ENCODE data around the gene RANBP17.
"Not testable (repeated sequence)": the region's sequence is repeated elsewhere in the genome, so short reads cannot be mapped to it uniquely, and the experiment has no call there.

The RANBP17 gene

DNA sequence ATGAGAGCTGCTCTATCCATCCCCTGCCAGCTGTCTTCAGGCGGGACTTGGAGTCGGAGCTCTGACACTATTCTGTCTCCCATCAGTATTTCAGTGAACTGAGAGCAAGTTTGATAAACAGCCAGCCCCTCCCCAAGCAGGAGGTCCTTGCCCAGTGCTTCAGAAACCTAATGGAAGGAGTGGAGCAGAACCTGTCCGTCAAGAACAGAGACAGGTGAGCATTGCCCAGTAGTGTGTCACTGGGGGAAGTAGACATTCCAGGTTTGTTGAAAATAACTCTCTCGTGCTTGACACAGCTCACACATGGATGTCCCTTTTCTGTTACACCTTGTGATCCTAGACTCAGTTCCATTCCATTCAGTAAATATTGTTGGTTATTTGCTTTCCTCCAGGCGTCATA lies 434.0 kb downstream of the RANBP17 start:
- H3K4me1 ChIP-seq: no peaks in the 10 kb centered on the region
- DNase-seq: no peak
- intact Hi-C loops (cut with DNase I; ENCODE audit: low total_unique reads): no loop called here
- H3K4me3 ChIP-seq: no peak overlapping the region
- no peaks in the 10 kb centered on the region for H3K27me3 ChIP-seq
- H3K9me3 ChIP-seq: no peaks in the 10 kb centered on the region
- no peak overlapping the region for H3K27ac ChIP-seq
- peaks cover 0 to 4% (median 0%) of the 10 kb centered on the region in 3 donors for H3K36me3 ChIP-seq
- TF ChIP-seq, protein P1, sequence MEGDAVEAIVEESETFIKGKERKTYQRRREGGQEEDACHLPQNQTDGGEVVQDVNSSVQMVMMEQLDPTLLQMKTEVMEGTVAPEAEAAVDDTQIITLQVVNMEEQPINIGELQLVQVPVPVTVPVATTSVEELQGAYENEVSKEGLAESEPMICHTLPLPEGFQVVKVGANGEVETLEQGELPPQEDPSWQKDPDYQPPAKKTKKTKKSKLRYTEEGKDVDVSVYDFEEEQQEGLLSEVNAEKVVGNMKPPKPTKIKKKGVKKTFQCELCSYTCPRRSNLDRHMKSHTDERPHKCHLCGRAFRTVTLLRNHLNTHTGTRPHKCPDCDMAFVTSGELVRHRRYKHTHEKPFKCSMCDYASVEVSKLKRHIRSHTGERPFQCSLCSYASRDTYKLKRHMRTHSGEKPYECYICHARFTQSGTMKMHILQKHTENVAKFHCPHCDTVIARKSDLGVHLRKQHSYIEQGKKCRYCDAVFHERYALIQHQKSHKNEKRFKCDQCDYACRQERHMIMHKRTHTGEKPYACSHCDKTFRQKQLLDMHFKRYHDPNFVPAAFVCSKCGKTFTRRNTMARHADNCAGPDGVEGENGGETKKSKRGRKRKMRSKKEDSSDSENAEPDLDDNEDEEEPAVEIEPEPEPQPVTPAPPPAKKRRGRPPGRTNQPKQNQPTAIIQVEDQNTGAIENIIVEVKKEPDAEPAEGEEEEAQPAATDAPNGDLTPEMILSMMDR (IDR thresholded peaks at IDR 0.05): no peak

GRCh38 chr5:171297941-171298340 lies 436.1 kb downstream of the RANBP17 start:
- H3K4me1 ChIP-seq; H3K27ac ChIP-seq; H3K36me3 ChIP-seq; H3K9me3 ChIP-seq; DNase-seq; H3K4me3 ChIP-seq; H3K27me3 ChIP-seq; intact Hi-C loops (cut with DNase I; ENCODE audit: low total_unique reads): not testable (repeated sequence)

DNA sequence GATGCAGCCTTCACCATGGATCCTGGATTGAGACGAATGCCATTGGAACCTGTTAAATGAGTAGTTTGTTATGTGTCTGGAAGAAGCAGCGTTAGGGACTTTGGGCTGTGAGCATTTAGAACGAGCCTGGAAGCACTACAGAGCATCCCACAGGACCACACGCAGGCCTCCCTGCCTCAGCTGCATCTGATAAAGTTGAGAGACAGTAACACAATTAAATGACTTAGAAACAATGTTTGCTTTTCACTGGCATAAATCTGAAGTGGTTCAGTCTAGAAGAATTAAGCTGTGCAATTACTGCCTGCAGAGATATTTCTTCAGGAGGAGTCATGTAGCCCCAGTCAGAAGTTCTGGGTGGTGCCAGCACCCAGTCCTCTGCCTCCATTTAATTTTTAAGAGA lies 437.4 kb downstream of the RANBP17 start:
- H3K27me3 ChIP-seq: peaks cover 0 to 4% of the 10 kb centered on the region in 2 donors
- no peak overlapping the region for H3K4me3 ChIP-seq
- TF ChIP-seq, protein P1 (IDR thresholded peaks at IDR 0.05): no peak
- no peak overlapping the region for H3K27ac ChIP-seq
- no peak for DNase-seq
- H3K4me1 ChIP-seq: no peaks in the 10 kb centered on the region
- H3K36me3 ChIP-seq: peaks cover 0 to 4% (median 0%) of the 10 kb centered on the region in 3 donors
- intact Hi-C loops (cut with DNase I; ENCODE audit: low total_unique reads): no loop called here
- H3K9me3 ChIP-seq: no peaks in the 10 kb centered on the region

GRCh38 chr5:171299851-171300250 lies 438.0 kb downstream of the RANBP17 start:
- TF ChIP-seq, protein P1 (IDR thresholded peaks at IDR 0.05): no peak
- H3K27me3 ChIP-seq: peaks cover 0 to 10% of the 10 kb centered on the region in 2 donors
- H3K9me3 ChIP-seq: no peaks in the 10 kb centered on the region
- H3K27ac ChIP-seq: no peak overlapping the region
- no peak overlapping the region for H3K4me3 ChIP-seq
- no peaks in the 10 kb centered on the region for H3K4me1 ChIP-seq
- DNase-seq: no peak
- intact Hi-C loops (cut with DNase I; ENCODE audit: low total_unique reads): no loop called here
- peaks cover 0 to 4% (median 0%) of the 10 kb centered on the region in 3 donors for H3K36me3 ChIP-seq

GRCh38 chr5:171300358-171300757 lies 438.5 kb downstream of the RANBP17 start:
- peaks cover 0 to 4% (median 0%) of the 10 kb centered on the region in 3 donors for H3K36me3 ChIP-seq
- TF ChIP-seq, protein P1 (IDR thresholded peaks at IDR 0.05): no peak
- H3K27ac ChIP-seq: no peak overlapping the region
- H3K4me3 ChIP-seq: no peak overlapping the region
- H3K27me3 ChIP-seq: peaks cover 0 to 15% of the 10 kb centered on the region in 2 donors
- no peak for DNase-seq
- no peaks in the 10 kb centered on the region for H3K9me3 ChIP-seq
- H3K4me1 ChIP-seq: no peaks in the 10 kb centered on the region
- intact Hi-C loops (cut with DNase I; ENCODE audit: low total_unique reads): no loop called here

DNA sequence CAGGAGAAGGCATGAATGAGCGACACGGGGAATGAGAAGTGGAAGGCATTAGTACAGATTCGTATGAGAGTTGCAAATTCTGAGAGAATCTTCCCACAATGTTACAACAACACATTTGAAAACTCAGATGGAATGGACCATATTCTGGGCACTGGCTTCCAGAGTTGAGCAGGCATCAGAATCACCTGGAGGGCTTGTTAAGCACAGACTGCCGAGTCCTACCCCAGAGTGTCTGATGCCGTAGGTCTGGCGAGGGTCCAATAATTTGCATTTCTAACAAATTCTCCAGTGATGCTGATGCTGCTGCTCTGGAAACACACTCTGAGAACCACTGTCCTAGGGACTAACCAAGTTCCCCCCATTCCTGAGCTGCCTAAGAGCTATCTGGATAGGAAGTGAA lies 444.3 kb downstream of the RANBP17 start:
- Histone ChIP-seq H3K27ac (no peak overlapping the region), H3K4me1 (peaks cover 0 to 30% (median 19%) of the 10 kb centered on the region in 4 donors), H3K36me3 (no peaks in the 10 kb centered on the region), H3K9me3 (no peaks in the 10 kb centered on the region), H3K4me3 (no peak overlapping the region), H3K27me3 (peaks cover 3 to 71% of the 10 kb centered on the region in 2 donors)
- TF ChIP-seq, protein P1 (IDR thresholded peaks at IDR 0.05): no peak
- no peak for DNase-seq
- intact Hi-C loops (cut with DNase I; ENCODE audit: low total_unique reads): no loop called here

Data from tibial artery (tissue), 4 donors.